Stimulated activated CD4-positive, alpha-beta T cell treated with anti-CD3 and anti-CD28 coated beads, Interleukin-4, amount 100 ng/mL, for 48 hours (primary cell): Measurements from ENCODE around the gene ABL1.

ENCODE experiments used
- DNase-seq, 2 donors: peaks; one replicate each; pipeline ENCODE4 v3.0.0-alpha.2; 2020; ENCODE audit warnings: low read depth in 2 of 2

ABL1 gene

DNA sequence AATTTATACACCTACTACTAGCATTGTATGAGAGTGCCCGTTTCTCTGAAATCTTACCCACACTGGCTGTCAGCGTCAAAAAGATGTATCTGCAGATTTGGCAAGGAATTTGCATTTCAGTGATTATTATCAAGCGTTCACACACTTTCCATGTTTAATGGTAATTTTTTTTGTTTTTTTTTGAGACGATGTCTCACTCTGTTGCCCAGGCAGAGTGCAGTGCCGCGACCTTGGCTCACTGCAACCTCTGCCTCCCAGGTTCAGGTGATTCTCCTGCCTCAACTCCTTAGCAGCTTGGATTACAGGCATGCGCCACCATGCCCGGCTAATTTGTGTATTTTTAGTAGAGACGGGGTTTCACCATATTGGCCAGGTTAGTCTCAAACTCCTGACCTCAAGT is 14.3 kb downstream of the ABL1 start:
- DNase-seq: no peak

DNA sequence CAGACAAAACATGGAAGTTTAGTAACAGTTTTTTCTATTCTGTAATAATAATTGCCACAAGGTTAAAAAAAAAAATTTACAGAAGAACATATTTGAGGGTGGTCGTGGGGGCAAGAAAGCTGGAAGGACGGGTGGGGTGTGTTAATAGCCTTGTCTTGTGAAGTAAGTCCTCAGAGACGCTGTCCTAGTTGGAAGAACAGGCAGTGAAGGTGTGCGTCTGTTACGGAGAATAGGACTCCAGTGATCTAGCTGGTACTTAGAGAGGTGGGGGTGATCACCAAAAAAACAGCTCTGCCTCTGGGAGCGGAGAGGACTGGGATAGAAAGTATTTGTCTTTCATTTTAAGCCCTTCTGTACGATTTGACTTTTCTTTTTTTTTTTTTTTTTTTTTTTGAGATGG is 17.7 kb downstream of the ABL1 start:
- DNase-seq: no peak

DNA sequence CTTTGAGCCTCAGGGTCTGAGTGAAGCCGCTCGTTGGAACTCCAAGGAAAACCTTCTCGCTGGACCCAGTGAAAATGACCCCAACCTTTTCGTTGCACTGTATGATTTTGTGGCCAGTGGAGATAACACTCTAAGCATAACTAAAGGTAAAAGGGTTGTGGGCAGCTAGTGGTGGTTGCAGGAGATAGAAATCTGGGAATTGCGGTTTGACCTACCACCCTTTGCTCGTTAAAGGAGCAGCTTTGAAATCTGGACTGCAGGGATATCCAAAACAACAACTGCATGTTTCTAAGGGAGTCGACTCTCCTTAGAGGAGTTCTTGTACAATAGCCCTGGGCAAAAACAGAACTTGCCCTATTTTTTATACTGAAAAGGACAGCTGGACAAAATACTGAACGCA is 19.0 kb downstream of the ABL1 start:
- DNase-seq: no peak

DNA sequence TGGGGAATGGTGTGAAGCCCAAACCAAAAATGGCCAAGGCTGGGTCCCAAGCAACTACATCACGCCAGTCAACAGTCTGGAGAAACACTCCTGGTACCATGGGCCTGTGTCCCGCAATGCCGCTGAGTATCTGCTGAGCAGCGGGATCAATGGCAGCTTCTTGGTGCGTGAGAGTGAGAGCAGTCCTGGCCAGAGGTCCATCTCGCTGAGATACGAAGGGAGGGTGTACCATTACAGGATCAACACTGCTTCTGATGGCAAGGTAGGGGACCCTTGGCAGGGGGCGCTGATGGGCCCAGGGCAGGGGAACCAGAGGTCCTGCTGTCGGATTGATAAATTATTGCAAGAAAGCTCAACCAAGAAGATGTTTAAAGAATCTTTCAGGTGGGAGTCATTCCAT is 19.8 kb downstream of the ABL1 start:
- DNase-seq: no peak

DNA sequence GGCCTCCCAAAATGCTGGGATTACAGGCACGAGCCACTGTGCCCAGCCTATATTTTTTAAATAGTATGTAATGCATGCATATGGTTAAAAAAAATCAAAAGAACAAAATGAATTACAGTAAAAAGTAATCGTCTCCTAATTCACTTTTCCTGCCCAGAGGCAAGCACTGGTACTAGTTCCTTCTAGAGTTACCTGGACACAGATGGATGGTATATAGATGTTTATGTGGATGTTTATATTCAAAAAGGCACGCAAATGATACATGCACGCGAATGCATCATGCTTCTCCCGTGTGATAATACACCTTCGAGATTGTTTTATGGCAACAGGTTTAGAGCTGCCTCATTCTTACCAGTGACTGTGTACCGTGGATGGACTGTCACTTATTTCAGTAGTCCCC is 21.4 kb downstream of the ABL1 start:
- no peak for DNase-seq

DNA sequence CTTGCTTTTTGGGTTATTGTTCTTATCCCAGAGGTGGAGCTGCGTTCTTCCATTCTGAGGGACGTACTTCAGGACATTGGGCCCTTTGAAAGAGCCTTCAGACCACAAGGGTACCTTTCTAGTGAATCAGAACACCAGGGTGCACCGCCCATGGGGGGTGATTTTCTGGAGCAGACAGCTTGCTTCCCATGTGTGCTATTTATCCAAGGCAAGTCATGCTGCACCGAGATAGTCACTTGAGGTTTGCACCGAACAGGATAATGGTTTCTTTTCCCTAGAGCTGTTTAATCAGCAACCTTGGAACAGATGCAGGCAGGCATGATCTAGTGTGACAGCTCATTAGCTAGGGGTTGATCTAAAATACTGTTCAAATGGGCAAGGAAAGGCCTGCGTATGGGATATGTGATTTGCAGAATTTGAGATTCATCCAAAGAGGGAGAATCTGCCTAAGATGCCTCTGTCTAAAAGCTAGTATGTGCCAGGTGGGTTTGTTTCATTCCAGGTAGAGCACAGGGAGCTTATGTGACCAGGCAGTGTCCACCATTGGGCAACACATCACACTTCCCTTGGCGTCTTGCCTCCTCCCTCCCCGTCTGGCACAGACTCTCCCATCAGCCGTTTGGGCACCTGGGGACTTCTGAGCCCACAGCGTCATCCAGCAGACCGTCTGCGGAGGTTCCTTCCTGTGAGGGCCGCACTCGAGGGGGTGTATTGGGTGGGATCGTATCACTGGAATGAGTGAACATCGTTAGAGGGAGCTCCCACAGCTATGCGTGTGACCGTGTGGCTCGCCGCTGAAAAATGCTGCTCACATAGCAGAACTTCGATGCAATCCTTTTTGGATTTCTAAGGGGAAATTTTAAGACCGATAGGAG is 23.0 kb downstream of the ABL1 start:
- no peak for DNase-seq

DNA sequence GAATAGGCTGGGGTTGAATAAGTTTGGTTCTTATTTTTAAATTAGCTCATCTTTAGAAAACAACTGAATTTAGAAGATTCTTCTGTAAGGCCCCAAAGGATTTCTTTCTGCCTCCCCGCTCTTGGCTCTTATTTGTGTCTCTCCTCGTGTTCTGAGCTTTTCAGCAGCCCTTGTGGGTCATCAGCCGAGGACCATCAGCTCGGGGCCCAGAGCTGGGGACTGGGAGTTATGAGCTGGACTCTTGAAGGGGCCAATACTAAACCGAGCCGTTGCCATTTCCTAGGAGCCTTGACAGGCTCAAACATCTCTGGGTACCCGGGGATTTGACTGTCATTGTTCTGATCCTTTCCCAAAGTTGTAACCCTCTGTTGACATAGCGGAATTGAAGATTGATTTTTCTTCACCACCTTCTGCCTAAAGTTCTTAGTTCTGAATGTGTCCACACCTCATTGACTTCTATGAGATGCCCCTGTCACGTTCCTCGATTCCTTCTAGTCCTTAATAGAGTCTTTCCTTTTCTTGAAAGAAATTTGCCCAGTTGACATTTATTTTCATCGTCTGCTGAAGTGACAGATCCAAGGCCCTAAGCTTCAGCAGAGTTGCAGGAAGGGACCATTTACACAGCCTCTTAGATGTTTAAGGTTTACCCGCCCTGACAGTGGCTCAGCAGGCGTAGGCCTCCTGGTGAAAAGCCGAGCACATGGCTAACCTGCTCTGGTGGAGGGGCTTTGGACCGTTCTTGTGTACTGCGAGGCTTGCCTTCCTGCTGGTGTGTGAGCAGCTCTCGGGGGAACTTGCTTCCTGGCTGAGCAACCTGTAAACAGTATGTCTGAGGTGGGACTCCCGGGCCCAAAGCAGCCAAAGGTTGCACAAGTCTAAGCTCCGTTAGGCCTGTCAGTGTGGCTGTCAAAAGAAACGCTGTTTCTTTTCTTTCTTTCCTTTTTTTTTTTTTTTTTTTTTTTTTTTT is 24.0 kb downstream of the ABL1 start:
- DNase-seq: no peak

DNA sequence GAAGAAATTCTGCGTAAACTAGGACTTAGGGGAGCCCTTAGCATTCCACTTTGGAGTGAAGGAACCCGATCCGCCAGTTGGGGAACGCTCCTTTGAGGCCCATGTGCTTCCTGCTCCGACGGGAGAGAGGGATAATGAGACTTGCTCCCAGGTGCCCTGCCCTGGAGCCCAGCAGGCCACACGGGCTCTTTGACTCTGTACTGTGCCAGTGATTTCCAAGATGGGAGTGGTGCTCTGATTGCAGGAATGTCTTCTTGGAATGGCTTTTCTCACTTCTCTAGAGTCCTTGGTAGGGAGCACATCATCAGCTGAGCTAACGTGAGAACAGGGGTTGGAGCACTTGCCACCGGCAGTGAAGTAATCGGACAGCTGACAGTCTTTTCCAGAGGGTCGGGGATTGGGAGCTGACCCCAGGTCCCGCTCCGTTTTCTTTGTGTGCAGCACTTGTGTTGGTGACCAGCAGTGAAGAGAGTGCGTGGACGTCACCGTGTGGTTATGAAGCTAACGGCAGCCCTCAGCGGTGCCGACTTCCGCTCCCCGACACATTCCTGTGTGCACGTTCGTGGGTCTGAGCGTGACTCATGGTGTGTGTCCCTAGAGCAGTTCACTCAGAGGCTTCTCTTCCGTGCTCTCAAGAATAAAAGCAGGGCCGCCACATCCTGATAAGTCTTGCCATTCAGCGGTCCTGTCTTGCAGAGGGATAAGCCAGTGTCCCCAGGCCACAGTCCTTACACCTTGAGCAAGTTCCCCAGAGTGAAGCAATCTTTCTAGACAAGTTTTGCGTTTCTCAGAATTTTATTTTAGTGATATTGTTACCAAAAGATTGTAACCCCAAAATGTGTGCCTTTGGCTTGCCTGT is 25.6 kb downstream of the ABL1 start:
- DNase-seq: no peak

DNA sequence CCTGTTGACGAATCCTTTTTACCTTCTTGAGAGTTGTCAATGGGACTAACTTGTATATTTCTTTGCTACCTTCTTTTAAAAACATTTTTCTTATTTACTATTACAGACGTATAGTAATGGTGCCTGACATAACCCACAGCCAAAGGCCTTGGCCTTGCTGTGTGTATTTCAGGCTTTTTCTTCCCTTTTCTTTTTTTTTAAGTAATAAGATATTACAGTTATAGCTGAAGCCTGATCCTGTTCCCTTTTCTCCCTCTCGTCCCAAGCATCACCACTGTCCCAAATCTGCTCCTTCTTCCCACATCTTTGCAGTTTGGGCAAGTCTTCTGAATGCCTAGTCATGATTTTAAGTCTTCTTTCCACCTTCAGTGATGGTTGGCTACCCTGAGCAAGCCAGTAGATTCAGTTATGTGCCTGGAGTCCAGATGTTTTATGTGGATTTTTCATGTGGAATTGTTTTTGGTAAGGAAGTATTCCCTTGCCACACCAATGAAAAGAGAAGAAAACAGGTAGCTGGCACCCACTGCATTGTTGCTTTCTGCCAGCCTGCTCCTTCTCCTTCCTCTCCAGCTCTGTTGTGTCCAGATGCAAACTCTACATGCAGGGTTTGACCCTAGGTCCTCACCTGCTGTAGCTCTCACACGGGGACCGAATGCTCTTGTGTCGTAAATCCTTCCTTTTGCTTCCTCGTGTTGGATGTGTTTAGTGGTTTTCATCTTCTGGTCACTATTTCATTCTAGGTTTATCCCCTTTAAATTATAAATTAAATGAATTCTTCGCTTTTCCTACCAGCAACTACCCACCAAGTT is 26.5 kb downstream of the ABL1 start:
- DNase-seq: no peak

DNA sequence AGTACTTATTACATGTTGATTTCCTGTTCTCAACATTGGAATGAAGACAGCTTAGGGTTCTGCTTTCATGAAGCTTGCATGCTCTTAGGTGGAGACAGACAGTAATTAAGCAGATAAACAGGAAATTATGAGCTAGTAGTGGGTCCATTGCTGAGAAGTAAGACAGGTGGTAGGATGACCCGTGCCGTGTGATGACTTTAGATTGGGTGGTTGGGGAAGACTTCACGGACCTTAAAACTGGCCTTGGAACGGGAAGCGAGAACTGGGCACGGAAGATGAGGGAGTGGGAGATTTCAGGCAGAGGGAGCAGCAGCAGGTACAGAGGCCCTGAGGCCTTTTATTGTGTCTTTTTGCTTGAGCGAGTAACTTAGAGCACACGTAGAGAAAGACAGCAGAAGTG is 27.2 kb downstream of the ABL1 start:
- DNase-seq: no peak

DNA sequence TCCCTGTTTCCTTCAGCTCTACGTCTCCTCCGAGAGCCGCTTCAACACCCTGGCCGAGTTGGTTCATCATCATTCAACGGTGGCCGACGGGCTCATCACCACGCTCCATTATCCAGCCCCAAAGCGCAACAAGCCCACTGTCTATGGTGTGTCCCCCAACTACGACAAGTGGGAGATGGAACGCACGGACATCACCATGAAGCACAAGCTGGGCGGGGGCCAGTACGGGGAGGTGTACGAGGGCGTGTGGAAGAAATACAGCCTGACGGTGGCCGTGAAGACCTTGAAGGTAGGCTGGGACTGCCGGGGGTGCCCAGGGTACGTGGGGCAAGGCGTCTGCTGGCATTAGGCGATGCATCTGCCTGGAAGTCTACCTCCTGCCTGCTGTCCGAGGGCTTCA is 27.7 kb downstream of the ABL1 start:
- no peak for DNase-seq

DNA sequence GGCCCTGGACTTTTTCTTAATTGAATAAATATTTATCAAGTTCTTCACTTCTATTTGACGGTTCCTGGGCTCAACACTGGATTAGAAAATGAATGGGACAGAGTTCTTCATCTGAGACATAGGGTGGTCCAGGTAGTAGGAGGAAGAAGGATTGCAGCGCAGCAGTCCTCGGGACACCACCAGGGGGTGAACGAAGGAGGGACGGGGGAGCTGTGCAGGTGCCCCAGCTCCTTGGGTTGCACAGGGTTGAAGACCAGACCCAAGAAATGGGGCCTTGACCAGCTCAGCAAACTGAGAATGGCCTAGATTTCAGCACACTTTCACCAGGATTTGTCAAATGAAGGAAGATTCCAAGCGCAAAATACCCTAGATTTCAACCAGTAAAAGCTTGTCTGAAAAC is 29.5 kb downstream of the ABL1 start:
- no peak for DNase-seq

DNA sequence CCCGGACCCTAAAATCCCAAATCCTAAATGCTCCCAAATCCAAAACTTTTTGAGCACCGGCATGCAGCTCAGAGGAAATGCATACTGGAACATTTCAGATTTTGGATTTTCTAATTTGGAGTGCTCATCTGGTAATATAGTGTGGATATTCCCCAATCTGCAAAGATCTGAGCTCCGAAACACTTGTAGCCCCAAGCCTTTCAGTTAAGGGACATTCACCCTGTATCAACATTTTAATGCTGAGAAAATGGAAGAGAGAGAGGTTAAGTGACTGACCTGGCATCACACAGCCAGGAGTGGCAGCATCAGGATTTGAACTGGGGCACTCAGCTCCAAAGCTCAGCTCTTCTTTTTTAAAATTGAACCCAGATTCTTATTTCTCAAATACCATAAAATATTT is 30.9 kb downstream of the ABL1 start:
- DNase-seq: no peak

DNA sequence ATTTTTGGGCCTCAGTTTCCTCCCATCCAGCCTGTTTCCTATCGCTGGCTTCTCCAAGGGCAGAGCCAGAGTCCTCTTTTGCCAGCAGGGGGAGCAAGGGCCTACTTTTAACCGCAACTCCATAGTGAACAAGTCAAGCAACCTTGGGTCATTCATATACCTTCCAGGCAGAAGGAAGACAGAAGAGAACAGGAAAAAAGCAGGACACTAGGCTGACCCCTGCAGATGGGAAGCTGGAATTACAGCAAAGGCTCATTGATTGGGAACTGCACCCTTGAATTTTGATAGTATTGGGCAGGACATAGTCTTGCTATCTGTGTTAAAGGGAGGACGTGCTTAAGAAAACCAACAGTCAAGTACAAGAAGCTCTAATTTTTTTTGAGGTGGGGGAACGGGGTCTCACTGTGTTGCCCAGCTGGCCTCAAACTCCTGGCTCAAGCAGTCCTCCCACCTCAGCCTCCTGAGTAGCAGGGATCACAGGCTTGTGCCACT is 31.5 kb downstream of the ABL1 start:
- peak; percentile 43 to 50 for DNase-seq

DNA sequence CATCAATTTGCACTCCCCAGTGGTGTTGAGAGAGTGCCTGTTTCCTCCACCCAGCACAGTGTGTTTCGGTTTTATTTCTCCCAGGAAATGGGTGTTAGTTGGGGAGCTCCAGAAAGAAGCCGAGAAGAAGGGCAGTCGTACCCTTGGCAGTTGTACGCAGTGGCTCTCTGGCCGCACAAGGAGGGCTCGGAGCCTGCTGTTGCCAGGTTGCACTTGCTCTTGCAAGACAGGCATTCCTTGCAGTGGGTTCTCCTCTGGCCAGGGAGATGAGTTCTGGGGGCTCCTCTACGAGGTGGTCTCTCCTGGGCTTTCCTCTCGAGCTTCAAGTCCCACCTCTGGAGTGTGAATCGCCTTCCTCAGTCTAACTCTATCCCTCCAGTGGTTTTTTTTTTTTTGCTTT is 32.5 kb downstream of the ABL1 start:
- DNase-seq: no peak

DNA sequence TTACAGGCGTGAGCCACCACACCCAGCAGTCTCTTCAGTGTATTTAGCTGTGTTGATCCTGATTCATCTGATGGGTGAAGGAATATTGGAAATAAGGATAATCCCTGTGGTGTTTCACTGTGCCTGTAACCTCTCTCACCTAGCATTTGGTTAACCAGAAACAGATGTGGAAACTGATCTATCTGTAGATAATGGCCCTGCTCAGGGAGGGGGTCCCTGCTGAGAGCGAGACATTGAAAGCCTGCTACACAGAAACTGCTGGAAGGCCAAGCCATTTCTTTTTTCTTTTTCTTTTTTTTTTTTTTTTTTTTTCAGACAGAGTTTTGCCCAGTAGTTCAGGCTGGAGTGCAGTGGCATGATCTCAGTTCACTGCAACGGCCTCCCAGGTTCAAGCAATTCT is 33.2 kb downstream of the ABL1 start:
- no peak for DNase-seq

DNA sequence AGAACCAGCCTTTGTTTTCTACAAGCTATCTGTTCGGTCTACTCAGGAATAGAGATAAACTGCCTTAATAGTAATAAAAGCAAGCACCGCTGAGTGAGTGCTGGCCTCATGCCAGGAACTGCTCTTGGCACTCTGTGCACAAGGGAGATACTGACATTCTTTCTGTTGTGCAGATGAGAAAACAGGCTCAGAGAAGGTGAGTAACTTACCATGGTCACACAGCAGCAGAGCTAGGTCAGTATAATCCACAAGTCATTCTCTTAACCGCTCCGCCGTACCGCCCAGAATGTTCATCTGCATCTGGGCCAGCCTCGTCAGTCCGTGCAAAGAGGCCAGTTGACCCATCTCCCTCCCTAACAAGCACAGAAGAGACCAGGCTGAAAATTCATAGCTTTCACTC is 34.2 kb downstream of the ABL1 start:
- DNase-seq: no peak

DNA sequence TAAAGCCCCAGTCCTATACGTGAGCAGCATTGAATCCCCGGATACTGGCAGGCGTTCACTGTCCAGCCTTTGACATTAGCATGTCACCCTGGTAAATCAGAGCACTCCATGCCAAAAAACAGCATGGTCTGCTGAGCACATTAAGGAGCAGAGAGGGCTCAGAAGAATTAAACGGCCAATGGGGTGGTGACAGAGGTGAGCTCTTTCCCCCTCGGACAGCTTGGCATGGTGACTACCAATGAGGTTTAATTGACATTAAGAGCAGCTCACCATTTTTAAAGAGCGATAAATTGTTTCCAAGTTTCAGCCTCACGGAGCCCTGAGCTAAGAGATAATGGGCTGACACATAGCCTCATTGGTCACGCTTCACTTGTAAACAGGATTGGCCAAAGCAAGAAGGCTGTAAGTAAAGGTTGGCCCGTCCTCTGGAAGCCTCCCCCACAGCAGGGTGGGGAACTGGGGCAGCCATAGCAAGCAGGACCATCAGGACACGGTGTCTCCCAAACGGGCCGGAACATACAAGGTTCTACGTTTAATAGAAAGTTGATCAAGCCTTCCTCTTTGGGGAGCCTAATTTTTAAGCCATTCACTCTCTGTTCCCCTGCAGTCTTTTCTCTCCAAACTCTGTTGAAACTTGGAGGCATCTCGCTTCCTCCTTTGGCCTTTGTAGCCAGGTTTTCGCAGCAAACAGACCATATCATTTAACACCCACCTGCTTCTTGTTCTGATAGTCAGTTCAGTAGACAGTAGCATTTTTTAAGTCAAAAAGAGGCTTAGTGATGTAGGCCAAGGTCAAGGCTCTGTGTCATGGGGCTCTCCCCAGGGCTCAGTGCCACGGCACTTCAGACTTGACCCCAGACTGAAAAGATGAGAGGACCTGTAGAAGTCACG is 35.7 kb downstream of the ABL1 start:
- DNase-seq: no peak

DNA sequence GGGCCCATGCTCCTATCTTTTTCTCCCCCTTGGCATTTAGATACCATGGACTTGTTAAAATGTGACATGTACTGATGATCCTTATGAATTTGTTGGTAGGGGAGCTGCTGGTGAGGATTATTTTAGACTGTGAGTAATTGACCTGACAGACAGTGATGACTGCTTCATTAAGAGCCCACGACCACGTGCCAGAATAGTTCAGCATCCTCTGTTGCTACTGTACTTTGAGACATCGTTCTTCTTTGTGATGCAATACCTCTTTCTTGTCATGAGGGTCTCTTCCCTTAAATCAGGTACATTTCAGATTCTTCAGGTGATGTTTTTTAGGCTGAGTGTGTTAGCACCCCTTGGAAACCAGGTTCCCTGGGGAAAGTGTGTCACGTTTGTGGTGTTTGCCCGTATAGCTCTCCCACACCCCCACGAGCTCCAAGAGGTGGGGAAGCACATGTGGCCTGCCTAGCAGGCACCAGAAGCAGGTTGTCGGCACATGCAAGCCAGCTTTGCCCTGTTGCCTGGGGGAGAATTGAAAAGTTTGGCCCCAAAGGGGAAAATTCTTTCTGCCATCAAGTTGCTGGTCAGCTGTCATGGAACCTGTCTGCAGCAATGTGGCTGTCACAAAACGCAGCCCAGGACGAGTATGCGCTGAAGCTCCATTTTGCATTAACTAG is 36.5 kb downstream of the ABL1 start:
- no peak for DNase-seq
